HG03175 (cell line): ENCODE results near the gene TRIM31.

Experiments used
- ATAC-seq: cut with Tn5 transposase; IDR thresholded peaks from one replicate; pipeline ENCODE4 v1.9.1; 2021; ENCODE audit warnings: mild to moderate bottlenecking, moderate library complexity; ENCODE audit not compliant: unreplicated experiment

TRIM31 gene, protein sequence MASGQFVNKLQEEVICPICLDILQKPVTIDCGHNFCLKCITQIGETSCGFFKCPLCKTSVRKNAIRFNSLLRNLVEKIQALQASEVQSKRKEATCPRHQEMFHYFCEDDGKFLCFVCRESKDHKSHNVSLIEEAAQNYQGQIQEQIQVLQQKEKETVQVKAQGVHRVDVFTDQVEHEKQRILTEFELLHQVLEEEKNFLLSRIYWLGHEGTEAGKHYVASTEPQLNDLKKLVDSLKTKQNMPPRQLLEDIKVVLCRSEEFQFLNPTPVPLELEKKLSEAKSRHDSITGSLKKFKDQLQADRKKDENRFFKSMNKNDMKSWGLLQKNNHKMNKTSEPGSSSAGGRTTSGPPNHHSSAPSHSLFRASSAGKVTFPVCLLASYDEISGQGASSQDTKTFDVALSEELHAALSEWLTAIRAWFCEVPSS

DNA sequence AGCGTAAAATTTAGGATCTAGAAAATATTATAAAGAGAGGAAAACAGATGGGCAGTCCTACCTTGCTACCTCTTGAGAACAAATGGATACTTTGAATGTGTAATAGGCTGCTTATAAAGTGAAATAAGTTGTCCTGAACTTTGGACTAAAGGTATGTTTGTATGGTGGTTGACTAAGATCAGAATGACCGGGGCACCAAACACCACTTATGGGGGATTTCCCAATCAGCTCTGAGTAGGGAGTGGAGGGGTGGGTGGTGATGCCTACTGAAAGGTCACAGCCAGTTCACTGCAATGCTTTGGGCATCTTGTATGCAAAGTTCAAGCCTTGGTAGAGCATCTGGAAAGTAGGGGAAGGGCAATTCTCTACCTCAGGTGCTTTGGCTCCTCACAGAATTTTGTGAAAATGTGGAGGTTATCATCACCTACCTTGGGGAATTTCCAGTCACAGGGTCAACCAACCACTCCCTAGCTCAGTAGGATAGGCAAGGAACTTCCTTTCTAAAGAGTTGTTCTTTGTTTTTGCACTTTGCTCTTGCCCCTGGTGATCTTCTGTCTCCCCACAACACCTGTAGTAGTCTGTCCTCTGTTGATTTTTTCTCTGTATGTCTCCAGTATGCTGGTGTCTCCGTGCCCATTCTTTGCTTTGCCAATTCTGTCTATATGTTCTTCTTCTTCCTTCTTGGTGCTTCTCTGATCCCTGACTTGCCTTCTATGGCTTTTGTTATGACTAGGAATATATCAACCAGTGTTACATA is at the start of gene TRIM31:
TRIM31 (minus strand) TSS at position 88 of the 757 bp plus-strand sequence. CDS start 285 bp downstream, outside the sequence.
- ATAC-seq: peak; percentile 69

DNA sequence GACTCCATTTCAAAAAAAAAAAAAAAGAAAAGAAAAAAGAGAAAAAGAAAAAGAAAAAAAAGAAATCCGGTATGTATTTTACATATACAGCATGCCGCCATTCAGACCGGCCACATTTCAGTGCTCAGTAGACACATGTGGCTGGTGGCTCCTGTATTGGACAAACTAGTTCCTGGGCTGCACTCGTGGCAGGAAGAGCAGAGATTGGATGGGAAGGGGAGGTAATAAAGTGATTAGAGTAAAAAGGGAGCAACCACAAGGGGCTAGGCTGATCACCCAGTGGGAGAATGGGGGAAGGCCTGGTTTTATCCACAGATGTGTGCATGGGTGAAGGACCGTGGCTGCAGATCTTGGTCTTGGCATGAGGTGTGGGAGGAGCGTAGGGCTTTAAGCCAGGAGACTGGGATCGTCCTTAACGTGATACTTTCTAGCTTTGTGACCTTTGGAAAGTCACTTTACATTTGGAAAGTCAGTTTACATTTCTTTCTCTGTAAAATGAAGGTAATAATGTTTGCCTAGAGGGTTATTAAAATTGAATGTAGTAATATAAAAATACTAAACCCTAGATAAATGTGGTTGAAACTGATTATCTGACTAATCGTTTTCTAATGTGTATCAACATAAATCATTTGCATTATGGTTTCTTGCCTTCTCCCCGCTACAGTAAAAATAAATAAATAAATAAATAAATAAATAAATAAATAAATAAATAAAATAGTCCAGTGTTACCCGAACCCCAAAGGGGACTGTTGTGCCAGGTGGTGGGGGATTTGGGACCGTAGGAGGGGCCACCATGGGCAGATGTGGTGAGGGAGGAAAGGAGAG is 49.6 kb upstream of the TRIM31 start:
- no peak for ATAC-seq

DNA sequence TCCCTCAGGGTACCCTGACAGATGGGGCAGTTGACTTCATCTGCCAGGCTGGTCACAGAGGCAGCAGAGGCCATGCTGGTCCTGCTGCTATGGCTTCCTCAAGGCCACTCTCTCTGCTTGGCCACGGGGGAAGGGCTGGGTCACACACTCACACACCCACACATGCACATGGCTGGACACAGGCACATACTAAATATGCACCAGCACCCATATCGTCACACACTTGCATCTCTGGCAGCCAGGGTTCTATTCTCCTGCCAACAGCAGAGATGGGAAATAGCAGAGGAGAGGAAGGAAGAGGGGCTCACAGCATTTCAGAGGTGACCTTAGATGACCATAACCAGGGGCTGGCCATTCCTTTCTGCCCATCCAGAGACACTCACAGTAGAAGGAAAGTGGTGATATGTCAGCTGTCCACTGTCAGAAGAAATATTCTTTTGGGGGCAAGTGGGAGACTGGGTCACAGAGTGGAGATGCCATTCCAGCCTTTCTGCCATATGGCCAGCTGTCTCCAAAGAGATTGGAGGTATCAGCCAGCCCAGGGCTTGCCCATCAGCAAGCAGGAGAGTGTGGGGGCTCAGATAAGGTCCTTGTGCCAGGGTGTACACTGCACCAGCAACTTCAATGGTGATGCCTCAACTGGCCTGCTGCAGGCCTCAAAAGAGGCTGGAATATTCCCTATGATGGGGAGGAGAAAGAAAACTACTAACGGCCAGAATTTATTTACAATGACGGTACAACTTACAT is 48.1 kb upstream of the TRIM31 start, which contains the start of gene TRIM10:
TRIM10 (minus strand) TSS at position 427 of the 747 bp plus-strand sequence; CDS start at position 74, 353 bp downstream.
- no peak for ATAC-seq

DNA sequence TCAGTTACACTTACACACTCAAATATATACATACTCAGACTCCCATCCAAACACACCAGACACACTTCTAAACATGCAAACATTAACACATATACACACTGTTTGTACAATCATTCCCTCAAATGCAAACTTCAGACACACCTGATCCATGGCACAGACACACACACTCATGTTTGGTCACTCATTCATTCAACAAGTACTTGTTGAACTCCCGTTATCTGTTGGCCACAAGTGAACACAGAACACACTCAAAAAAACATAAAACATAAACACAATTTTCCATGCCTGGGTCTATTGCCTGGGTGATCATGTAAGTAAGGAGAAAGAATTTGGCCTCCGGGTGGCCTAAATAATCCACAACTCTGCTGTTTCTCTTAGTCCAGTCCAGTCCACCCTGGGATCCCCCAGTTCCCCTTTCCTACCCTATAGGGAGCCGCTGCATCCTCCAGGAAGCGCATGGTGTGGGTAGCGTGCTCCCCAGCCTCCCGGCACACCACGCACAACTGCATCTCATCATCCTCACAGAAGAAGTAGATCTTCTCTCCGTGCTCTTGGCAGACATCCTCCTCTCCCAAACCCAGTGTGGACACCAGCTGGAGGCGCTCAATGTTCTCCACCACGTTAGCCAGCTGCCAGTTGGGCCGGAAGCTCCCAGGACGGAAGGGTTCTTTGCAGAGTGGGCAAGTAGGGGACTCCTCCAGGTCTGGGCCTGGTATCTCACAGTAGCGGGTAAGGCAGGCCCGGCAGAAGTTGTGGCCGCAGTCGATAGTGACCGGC is 47.3 kb upstream of the TRIM31 start:
- no peak for ATAC-seq

DNA sequence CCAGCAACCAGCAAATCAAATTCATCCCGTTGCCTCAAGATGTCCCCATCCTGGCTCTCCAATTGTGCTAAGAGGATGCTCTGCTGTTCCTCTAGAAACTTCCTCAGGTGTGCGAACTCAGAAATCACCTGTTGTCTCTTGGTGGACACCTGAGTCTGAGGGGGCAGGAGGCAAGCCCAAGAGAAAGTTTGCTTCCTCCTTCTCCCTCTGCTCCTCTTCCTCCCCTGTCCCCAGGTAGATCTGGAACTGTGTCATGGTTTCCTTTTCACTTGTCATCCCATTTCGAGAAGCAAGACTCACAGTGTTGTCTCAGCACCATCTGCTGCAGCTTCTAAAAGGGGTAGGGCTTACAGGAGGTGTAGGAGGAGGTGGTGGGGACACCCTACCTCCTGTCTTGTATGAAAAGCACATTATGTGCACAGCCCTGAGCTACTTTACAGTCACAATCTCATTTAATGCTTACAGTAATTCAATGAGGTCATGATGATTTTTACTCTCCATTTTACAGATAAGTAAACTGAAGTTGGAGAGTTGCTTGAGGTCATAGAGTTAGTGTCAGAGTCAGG is 45.7 kb upstream of the TRIM31 start:
- no peak for ATAC-seq

DNA sequence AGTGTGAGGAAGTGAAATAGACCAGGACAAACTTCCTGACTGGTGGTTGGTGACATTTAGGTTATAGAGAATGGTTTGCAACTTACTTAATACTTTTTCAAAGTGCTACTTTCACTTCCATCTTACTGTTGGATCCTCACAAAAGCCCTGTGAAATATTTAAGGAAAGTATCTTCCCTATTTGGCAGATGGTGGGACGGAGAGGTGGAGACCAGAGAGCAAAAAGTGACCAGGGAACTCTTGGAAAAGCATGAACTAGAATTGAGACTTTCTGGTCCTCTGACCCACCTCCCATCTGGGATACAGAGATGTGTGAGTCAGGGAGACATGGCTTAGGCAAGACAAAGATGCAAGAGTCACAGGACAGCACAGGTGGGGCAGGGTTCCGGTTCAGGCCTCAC is 45.1 kb upstream of the TRIM31 start:
- ATAC-seq: no peak

DNA sequence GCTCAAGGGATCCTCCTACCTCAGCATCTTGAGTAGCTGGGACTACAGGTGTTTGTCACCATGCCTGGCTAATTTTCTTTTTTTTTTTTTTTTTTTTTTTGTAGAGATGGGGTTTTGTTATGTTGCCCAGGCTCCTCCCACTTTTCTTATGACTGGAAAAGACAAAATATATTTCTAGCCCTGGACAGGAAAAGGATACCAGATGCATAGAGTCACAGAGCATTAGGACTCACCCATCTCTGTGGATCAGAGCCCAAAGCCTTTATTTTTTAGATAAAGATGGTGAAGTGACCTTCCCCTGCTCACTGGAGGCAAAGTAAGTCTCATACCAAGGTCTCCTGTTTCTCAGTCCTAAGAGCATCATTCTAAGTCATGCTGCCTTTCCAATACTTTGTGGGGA is 44.7 kb upstream of the TRIM31 start:
- no peak for ATAC-seq

DNA sequence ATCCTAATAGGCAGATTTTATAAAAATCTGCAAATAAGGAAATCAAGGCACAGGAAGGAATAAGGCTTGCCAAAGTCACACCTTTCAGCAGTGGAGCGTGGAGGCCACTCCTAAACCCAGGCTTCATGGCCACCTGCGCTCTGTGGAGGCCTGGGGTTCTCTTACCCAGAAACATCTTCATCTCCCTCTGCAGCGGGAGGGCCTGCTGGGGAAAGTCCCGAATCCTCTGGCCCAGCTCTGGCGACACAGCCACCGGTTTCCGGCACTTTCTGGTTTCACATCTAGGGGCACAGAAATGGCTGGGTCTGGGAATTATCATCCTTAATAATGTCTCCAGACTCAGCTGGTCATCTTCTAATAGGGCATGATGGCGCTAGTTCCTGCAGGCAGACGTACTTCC is 43.9 kb upstream of the TRIM31 start:
- no peak for ATAC-seq

DNA sequence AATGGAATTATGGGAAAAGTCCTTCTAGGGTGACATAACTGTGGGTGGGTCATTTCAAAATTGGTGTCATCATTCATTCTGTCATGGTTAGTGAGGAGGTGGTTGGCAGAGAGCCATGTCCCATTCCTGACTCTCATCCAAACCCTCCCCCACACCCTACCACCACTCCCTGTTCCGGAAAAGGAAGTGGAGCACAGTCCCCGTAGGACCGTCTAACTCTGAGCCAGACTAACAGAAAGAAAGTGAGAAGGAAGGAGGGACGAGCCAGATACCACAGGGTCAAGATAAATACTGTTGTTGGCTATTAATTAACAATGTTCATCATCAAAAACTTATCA is 43.3 kb upstream of the TRIM31 start:
- ATAC-seq: no peak

DNA sequence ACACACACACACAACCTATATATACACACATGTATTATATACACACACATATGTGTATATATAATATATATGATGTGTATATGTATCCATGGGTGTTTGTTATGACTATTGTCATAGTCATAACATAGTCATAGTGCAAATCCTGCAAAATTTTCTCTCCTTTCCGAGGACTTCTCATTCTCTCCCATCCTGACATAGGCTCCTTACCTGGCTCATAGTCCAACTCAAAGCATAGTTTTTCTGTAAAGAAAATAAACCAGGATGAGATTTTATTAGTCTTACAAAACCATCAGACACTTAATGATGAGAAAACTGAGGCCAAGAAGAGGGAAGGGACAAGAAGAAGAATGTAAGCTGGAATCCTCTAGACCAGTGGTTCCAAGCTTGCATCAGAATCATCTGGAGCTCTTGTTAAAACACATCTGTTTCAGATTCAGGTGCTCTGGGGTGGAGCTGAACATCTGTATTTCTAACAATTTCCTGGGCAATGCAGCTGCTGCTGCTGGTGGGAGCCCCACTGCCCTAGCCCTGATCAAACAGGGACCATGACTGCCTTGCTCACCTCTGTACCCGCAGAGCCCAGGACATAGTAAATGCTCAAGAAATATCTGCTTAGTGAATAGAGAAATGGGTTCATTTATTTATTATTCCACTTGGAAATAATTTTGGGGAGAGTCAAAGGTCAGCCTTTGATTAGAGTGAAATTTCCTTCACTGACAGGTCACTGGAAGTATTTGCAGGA is 42.8 kb upstream of the TRIM31 start:
- ATAC-seq: no peak

DNA sequence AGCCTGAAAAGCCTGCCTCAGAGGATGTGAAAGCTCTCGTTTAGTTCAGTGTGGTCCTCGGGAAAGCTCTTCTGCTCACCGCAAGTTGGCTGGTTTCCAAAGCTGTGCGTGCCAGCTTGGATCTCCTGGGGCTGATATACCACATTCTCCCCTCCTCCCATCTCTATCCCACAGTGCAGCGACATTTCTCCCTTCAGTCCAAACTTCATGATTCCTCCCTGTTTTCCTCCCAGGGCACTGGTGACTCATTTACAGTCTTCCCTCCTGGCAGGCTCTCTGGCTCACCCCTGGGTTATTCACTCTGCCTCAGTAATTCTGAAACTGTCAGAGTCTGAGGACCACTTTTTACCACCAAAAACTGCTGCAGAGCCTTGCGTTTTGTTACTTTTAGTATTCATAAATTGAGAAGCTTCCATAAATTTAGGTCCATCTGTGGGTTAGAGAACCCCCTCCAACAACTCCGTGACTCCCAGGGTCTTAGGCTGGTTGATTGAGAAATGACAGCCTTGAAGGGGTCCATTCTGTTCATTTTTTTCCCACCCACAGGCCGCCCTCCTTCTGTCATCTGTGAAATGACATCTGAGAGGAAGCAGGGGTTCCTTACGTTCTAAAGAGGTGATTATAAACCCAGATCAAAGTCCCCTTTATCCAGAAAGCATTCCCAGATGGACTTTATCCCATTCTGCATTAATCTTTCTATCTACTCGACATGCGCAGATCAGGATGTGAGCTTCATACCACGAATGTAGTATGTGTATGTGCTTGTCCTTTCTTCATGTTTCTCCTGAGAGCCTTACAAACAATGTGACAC is 42.0 kb upstream of the TRIM31 start:
- no peak for ATAC-seq

DNA sequence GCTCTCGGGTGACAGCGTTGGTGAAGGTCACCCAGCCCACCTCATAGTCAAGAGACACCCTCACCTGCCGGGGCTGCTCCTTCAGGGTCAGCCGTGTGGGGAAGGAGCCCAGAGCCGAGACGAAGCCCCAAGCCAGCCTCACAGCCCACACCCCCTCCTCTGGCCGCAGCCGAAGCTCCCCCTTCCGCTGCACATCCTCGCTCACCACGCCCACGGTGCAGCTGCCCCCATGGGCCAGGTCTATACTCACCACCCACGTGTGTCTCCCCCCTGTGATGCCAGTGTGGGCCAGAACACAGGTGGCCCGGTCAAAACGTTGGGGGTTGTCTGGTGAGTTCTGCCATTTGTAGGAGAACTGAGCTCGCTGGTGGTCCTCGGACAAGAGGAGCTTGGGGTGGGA is 41.2 kb upstream of the TRIM31 start:
- ATAC-seq: no peak

DNA sequence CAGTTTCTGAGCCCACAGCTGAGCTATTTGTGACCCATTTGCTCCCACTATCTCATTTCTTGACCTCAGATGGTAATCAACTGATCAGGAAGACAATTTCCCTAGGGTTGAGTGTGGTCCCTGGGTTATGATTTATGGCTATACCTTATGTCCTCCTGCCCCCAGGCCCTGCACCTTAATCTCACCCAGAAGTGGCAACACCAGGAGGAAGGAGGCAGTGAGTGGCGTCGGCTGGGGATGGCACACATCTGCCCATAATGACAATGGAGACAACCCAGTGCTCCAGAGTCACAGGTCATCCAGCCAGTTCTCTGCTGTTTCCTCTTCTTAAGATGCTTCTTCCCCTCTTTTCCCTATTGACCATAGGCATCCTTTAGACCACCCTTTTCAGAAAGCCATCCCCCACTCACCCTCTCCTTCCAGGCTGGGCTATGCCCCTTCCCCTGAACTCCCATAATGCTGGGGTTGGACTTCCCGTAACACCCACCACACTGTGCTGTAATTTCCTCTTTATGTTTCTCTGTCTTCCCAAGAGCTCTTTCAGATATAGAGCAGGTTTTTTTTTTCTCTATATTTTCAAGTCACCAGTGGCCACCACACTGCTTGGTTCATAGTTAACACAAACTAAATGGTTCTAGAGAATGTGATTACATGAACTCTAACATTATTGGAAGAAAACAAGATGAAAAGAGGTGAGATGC is 40.2 kb upstream of the TRIM31 start:
- no peak for ATAC-seq

DNA sequence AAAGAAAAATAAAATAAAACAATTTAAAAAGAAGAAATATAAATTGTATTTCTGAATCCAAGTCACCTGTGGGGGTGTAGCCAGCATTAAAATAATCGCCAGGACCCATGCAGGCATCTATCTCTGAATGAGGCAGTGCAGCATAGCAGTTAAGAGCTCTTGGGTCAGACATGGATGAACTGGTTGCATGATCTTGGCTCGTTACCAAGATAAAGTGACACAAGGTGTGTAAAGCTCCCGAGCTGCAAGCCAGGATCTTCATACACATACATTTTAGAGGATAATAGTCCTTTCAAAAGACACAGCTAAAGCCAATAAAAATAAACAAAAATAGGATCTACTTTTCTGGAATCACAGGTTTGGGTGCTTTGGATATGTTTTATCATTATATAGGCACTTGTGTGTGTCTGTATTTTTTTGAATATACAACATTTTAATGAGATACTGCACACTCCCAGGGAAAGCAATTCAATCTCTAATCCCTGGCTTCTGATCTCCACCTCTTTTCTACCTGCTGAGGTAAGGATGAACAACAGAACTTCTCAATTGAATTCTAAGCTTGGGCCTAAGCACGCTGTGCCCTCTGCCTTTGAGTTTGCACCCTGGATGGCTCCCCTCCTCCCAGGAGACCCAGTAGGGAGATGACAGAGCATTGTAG is 39.3 kb upstream of the TRIM31 start:
- ATAC-seq: no peak

DNA sequence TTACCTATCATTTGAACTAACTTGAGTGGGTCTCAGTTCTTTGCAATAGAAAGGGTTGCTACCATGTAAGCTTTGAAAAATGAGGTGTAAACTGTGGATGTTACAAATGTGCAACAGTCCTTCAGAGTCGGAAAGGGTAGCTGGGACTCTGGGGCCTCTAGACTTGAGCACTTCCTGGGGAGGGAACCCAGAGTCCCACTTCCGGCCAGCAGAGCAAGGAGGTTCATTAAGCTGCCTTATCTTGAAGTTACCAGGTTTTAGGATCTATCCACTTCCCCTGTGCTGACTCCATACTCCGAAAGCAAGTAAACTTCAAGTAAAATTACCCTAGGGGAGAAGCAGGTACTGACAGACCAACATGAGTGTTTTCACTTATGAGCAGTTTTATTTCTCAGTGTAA is 38.7 kb upstream of the TRIM31 start:
- ATAC-seq: no peak

DNA sequence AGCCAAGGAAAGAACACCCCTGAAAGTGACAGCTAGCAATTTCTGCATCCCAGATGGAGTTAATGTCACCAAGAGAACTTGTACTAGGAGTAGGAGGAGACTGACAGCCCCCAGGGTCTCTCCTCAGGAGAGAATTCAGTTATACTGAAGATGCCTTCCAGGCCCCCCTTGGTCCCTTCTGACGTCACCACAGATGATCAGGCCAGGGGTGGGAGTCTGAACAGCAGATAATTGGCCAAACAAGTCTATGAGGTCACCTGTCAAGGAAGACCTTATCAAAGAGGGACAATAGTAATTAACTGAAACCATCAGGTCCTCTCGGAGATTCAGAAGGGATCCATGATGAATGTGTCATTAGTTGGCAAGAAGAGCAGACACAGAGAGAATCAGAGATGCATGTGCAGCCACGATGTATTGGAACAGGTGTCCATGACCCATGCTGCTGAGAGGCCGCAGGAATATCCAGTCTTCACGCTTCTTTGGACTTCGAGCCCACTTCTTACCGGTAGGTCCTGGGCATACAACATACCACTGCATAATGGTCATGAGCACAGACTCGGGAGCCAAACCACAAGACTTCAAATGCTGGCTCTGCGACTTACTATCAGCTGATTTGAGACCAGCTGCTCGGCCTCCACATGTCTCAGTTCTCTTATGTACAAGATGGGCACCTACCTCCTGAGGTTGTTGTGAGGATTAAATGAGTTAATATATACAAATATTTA is 37.9 kb upstream of the TRIM31 start:
- ATAC-seq: no peak
